NCI-H2196 treated with DMSO at 0.1 percent for 48 hours (cell line): ENCODE results near the gene C7orf25.
"Not testable (repeated sequence)": the region's sequence is repeated elsewhere in the genome, so short reads cannot be mapped to it uniquely, and the experiment has no call there.

Source experiments
- DNase-seq: peaks from one replicate; lab custom pipeline; 2025; ENCODE audit not compliant: unreplicated experiment; lab: John Stamatoyannopoulos, UW

The C7orf25 gene

DNA sequence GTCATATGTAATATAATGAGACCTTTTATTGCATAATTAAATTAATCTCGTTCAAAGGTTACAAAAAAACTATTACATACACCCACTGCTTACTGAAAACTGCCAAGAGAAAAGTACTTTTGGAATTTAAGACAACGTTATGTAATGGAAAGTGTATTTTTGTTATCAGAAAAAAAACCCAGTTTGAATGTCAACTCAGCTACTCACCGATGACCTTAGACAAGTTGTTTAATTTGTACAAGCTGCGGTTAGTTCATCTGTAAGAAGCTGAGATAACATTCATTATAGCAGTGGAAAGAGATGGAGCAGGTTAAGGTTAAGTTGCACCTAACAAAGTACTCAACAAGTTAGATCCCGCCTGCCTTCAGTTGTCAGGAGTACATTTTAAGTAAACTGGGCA lies 19.0 kb upstream of the C7orf25 start:
- DNase-seq, result no peak

DNA sequence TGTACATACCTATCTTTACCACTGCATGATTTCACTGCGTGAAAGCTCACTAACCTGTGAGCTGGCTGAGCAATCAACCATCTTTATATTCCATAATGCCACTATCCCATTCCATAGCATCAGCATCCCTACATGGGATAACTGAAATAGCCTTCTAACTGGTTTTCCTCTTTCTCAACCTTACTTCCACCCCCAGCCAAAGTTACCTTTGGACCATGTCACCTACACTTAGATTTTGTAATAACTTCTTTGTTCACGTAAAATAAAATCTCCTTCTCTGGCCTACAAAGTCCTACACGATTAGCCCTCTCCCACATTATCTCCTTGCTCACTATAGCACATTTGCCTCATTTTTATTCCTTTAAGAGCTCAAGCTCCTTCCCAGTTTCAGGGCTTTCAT lies 17.6 kb upstream of the C7orf25 start:
- no peak for DNase-seq

DNA sequence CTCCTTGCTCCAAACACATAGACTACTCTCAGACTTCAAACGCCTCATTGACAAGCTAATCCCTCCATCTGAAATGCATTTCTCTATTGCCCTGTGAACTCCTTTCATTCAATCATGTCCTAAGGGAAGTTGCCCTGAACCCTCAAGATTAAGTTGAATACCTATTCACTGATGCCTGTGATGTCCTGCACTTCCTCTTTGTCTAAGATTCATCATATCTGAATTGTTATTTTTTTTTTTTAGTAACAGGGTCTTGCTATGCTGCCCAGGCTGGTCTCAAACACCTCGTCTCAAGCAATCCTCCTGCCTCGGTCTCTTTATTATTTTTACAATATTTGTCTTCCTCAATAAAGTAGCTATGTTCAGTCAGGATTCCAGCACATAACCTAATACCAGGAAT lies 16.9 kb upstream of the C7orf25 start:
- no peak for DNase-seq

DNA sequence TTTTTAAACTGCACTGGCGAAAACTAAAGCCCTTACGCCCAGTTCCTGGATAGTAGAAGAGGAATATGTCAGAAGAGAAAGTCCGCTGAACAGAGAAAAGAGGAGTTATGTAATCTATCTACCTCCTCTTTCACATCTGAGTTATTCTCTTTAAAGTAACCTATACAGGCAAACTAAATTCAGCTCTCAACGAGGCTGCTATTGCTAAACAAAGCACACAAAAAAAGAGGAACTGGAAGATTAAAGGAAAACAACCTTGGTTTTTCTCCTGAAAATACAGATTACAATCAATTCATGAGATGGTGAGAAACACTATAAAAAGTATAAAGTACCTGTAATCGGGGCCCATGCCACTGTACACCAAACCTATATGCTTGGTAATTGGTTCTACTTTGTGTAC lies 14.3 kb upstream of the C7orf25 start:
- DNase-seq, result no peak

DNA sequence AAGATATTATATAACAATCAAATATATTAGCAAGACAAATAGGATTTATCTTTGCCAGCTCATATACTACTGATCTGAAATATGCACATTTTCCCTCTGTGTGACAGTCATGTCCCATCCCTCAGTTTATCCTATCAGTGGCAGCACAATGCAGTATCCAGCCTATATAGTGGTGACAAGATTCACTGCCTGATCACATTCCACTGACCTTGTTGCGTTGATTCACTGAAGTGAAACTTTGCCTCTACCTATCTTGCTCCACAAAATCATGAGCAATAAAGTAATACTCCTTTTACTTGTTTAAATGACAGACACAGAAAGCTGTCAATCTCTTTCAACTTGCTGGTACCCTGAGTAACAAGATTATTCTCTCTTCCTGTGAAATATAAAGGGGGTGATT lies 13.8 kb upstream of the C7orf25 start:
- no peak for DNase-seq

DNA sequence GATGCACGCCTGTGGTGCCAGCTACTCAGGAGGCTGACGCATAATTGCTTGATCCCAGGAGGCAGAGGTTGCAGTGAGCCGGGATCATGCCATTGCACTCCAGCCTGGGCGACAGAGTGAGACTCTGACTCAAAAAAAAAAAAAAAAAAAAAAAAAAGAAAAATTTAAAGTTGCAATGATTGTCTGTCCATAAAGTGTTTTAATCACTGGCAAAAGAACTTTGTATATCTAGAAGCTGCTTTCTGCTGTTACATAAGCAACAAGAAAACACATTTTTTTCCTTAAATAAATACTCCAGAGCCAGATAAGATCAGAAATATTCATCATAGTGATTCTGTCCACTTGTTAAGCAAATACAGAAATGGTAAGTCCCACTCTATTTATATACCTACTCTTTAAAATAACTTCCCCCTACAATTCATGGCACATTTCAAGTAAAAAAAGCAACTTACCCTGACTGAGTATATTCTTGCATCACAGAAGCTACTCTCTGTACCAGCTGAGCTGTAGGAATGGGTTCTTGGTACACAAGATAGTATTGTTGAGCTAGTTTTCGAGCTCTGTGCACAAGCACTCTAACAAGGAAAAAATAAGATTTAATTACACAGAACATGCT lies 12.5 kb upstream of the C7orf25 start:
- DNase-seq, result no peak

DNA sequence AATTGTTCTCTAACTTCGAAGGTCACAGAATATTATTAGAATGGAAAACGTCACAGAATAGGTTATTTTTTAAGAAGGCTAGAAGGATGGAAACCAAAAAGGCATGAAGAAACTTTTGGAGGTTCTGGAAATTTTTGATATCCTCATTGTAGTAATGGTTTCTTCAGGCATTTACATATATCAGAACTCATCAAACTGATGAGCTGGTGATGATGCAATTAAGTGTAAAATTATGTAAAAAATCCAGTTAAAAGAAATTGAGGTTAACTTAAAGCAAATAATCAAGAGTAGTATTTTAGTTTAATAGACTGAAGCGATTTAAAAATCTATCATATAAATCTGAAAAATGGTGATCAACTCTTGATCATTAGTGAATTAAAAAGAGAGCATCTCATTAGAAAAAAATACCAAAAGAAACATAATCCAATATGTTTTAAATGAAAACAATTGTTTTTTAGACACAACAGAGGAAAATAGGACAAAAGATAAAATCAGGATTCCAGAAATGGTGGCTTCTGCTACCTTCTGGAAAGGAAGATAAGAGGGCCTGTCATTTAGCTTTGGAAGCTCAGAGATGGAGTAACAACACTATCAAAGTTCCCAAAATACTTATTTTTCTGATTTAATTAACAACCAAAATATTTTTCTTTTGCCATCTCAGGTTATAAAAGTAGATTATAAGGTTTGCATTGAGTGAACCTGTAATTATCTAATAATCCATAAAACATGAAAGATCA lies 10.3 kb upstream of the C7orf25 start:
- no peak for DNase-seq

DNA sequence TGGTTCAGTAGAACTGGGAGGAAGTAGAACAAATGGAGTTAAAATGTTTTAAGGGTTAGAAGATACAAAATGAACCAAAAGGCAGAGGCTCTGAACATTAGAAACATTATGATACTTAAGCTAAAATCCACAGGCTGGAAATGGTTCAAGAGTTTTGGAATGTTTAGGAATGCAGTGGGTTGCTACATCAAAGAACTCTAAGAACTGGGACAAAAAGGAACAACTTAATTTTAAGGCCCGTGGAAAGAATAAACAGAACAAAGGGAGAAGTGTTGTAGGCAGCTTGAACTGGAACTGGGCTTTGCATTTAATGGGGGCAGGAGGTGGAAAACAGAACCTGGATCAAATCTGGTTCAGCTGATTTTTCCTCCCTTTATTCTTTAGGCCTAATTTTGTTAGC lies 3.5 kb upstream of the C7orf25 start:
- DNase-seq, result no peak

DNA sequence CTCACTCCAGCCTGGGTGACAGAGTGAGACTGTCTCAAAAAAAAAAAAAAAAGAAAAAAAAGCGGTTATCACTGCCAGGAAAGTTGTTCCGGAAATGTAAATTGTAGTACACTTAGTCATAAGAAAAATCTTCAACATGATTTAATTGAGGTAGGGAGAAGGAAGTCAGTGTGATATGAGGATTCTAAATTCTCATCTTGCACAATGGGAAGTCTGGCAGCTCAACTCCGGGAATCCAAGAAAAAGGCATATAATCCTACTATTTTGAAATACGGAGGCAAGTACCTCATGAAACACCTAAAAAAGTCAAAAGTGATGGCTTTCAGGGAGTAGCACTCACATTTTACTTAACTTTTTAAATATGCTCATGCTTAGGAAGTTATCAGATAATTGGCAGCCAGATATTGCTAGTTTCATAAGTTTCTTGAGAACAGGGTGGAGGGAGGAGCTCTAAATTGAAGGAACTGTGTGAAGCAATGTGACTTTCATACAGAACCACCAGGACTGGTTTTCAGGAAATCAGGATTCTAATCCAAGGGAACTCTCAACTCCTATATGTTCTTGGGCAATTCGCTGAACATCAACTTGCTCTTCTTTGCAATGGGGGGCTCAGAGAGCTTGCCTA lies 2.7 kb upstream of the C7orf25 start:
- no peak for DNase-seq

DNA sequence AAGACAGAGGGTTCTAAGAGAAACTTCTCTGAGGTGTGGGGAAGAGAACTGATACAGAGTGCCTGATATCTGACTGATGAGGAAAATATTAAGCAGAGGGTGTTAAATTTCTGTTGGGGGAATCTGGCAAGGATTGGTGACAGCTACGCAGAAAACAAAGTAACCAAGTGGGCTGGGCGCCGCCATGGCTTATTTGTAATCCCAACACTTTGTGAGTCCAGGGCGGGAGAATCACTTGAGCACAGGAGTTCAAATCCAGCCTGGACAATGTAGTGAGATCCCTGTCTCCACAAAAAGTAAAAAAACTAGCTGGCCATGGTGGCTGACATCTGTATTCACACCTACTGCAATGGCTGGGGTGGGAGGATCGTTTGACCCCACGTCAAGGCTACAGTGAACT lies 2.1 kb upstream of the C7orf25 start:
- no peak for DNase-seq

DNA sequence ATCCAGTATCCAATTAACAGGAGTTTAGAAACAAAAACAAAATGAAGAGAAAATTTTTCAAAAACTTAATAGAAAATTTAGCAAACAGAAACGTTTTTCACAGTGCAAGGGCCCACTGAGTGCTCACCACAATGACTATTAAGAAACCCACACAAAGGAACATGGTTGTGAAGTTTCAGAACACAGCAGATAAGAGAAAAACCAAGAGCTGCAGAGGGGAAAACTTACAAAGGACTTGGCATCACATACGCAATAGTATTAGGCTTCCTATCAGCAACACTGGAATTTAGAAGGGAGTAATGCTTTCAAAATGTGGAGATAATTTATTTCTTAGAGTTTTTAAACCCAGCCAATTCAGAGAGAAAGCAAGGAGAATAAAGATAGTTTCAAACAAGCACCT lies 1.7 kb upstream of the C7orf25 start:
- DNase-seq, result no peak

DNA sequence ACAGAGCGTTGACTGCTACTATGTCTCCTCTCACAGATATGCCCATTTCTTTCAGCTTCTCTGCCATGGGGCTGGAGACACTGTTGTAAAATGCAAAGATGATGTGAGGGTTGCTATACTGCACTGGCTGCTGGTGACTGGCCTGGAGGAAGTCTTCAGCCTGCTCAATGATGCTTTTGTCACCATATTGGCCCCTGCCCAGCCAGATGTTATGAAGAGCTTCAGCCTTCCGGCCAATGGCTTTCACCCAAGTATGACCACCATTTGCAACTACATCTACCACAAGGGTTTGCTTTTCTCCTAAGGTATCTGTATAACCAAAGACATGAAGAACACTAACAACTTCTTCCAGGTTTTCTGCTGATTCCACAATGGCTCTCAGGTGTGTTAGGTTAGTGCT lies 1.6 kb downstream of the C7orf25 start:
- DNase-seq, result no peak

DNA sequence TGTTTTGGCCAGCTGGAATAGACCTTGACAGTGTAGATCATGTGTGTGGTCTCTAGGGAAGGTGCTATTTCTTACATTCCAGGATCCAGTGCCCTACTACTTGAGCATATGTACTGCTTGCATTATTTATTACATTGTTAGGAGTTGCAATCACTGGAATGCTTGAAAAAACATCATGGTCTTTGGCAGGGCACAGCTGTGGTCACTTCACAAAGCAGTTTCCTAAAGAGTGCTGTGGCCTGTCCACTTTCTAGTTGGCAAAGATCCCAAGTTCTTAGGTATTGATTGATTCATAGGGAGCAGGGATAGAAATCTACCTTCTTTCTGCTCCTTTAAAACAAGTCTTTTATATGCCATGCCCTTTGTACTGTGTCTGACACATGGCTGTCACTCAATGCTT lies 4.6 kb downstream of the C7orf25 start:
- DNase-seq, result no peak

DNA sequence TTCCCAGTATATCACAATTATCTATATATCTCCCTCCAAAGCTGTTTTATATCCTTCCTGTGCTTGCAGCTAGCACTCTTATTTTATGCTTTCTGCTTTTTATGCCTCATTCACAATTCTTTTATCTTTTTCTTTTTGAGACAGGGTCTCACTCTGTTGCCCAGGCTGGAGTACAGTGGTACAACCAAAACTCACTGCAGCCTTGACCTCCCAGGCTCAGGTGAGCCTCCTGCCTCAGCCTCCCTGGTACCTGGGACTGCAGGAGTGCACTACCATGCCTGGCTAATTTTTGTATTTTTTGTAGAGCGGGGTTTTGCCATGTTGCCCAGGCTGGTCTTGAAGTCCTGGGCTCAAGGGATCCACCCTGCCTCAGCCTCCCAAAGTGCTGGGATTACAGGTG lies 5.7 kb downstream of the C7orf25 start:
- no peak for DNase-seq

DNA sequence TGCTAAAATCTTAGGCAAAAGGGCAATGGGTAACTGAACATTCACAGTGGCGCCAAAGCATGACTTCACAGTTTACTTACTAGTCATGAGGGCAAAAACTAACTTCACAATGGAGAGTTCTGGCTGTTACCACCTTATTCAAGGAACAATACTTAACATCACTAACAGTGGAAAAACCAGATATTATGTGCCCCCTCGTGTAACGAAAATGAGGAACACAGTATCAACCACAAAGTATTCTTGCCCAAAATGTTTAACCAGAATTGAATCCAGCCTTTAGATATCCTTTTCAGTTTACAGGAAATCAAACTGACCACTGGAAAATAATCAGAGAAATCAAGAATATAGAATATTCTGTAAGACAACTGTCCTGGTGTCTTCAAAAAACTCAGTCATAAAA lies 9.5 kb downstream of the C7orf25 start:
- no peak for DNase-seq

DNA sequence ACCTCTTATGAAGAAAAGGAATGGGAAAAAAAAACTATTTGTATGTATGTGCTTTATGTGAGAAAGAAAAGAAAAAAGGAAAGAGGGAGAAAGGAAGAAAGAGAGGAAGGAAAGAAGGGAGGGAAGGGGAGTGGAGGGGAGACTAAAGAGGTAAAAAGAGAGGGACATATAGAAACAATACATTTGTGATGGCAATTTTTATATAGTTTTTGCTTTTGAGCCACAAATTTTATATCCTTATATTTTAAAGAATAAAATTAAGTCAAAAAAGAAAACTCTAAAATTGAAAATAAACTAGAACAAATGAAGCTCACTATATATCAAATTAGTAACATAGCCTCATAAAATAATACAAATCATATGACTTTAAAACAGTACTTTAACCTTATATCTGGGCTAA lies 11.0 kb downstream of the C7orf25 start:
- DNase-seq, result no peak

DNA sequence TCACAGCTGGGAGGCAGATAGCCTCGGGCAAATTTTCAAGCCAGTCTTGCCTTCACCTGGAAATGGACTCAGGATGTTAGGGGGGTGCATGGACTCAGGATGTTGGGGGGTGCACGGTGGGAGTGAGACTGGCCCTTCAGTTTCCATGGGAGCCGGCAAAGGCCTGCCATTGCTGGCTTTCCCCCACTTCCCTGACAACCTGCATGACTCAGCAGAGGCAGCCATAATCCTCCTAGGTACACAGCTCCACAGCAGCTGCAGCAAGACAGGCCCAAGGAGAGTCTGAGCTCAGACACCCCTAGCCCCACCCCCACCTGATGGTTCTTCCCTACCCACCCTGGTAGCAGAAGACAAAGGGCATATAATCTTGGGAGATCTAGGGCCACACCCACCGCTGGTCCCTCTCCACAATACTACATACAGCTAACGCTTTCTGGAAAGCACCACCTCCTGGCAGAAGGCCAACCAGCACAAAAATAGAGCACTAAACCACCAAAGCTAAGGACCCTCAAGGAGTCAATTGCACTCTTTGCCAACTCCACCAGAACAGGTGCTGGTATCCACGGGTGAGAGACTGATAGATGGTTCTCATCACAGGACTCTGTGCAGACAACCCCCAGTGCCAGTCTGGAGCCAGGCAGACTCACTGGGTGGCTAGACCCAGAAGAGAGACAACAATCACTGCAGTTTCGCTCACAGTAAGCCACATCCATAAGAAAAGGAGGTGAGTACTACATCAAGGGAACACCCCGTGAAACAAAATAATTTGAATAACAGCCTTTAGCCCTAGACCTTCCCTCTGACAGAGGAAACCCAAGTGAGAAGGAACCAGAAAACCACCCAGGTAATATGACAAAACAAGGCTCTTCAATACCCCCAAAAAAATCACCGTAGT lies 18.3 kb downstream of the C7orf25 start:
- DNase-seq, result no peak

DNA sequence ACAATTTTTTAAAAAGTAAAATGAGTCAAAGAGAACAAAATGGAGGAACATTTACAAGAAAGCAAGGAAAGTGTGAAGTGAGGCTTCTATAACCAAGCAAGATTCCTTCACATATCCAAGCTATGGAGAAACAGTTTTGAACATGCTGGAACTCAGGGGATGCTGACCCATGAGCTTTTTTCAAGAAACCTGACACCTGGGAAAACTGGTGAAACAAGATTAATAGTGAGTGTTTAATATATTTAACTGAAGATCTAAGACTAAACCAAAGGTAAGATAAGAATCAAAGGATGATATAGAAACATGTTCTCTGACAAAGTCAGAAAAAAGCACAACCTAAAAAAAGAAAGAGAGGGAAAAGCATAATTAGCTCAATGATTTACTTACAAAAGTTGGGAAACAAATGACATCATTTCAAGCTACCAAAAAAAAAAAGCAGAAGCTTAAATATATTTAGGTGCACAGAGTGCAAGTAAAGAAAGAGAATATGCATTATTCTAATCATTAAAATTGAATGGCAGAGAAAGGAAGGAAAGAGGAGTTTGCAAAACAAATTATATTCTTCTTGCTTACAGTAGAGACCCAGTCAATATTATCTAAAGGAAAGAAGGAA lies 24.9 kb downstream of the C7orf25 start:
- no peak for DNase-seq

DNA sequence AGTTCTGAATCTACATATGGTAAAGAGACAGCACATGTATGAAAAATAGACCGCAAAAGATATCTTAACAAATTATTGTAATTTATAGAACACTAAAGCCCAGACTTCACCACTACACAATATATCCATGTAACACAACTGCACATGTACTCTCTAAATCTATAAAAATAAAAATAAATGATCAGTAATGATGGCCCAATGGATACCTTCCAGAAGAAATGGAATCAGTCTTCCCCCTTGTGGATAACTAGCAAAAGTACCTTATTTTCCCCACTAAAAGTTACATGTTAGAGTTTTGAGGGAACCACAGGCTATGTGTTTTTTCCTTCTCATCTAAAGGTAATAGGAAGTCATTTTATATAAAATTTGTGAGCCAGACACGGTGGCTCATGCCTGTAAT lies 25.7 kb downstream of the C7orf25 start:
- no peak for DNase-seq

DNA sequence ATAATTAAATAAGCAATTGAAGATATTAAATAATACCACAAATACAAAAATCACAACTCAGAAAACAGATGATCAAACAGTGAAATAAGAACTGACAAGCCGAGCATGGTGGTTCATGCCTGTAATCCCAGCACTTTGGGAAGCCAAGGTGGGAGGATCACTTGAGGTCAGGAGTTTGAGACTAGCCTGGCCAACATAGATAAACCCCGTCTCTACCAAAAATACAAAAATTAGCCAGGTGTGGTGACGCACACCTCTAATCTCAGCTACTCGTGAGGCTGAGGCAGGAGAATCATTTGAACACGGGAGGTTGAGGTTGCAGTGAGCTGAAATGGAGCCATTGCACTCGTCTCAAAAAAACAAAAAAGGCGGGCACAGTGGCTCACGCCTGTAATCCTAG lies 26.7 kb downstream of the C7orf25 start:
- not testable (repeated sequence) for DNase-seq

DNA sequence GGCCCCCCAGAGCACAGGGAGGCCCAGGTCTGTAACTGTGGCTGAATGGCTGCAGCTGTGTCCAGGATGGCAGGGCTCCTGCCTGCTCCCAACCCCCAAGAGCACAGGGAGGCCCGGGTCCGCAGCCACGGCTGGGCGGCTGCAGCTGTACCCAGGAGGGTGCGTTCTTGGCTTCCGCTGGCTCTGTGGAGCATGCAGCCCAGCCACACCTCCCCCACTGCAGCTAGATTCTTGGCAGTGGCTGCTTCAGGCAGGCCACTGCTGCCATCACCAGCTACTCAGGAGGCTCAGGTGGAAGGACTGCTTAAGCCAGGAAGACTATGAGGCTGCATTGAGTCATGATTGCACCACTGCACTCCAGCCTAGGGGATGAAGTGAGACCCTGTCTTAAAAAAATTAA lies 27.9 kb downstream of the C7orf25 start:
- DNase-seq, result no peak
